K562 (cell line): ENCODE measurements around the gene RPS6KA2. TPM values are rescaled to one million over a fixed set of nuclear protein-coding genes. Genes with fewer than 3 reads are reported as not detected.

Source experiments
- ATAC-seq: fragments of 200-7000 bp; cut with Tn5 transposase; 3 replicates; pipeline ENCODE4 v1.9.1; 2020; ENCODE audit warnings: moderate library complexity
- BruUV-seq: library from RNA; stranded (reverse); fragments of 400-500 nt; replicated peaks from 2 replicates; lab custom pipeline; 2021; lab: Mats Ljungman, UMichigan
- CTCF ChIA-PET: fragments of 300-600 bp; formaldehyde crosslinking; extraction: SDS; loops from one replicate; lab custom pipeline; 2021; ENCODE audit warnings: low intra/inter-chr PET ratio; lab: Yijun Ruan, JAX
- POLR2A ChIA-PET: fragments of 300-600, 350-650 bp; sonication (Branson Sonifier 250); formaldehyde crosslinking; extraction: SDS; loops from one replicate; lab custom pipeline; 2021; ENCODE audit warnings: antibody characterized with exemption, inconsistent platforms; lab: Yijun Ruan, JAX
- DNase-seq, 4 experiments: peaks; one replicate each; pipeline versions ENCODE4 v3.0.0 to v3.0.0-alpha.2; 2011 to 2018; ENCODE audit warnings: low spot score in 3 of 4, mixed read lengths in 3 of 4; ENCODE audit errors: extremely low read depth in 1 of 4
- FAIRE-seq: peaks from 2 replicates; lab custom pipeline; 2011; peaks lifted over from hg19 to GRCh38; lab: Jason Lieb, UNC
- H2AFZ ChIP-seq: 2 replicates; pipeline ENCODE4 v1.6.0; 2011; ENCODE audit warnings: low read depth, low read length, control low read depth, inconsistent platforms
- H3K27ac ChIP-seq: fragments of 200-600 bp; 3 replicates; pipeline ENCODE4 v1.8.0; 2011; ENCODE audit warnings: low read depth, mild to moderate bottlenecking, control low read depth, inconsistent platforms, low read length, moderate library complexity, mixed read lengths; ENCODE audit errors: extremely low read depth
- H3K27me3 ChIP-seq, 2 experiments: fragments of 300-600 bp in 1 of 2; 2 replicates in 1 of 2; 3 replicates in 1 of 2; pipeline versions ENCODE4 v1.6.0 to v1.8.0; 2011; ENCODE audit warnings: inconsistent platforms in 2 of 2, low read length in 2 of 2, mild to moderate bottlenecking in 1 of 2, mixed read lengths in 1 of 2, moderate library complexity in 1 of 2; ENCODE audit not compliant: control insufficient read depth in 2 of 2, insufficient read depth in 2 of 2
- H3K36me3 ChIP-seq: fragments of 300-600 bp; 3 replicates; pipeline ENCODE4 v1.8.0; 2011; ENCODE audit warnings: mild to moderate bottlenecking, low read length, inconsistent platforms; ENCODE audit not compliant: control insufficient read depth, insufficient read depth
- H3K4me1 ChIP-seq, 2 experiments: fragments of 200-600 bp in 1 of 2; replicated peaks in 1 of 2; 2 replicates in 1 of 2; 3 replicates in 1 of 2; pipeline versions ENCODE4 v1.5.1 to v1.8.0; 2011; ENCODE audit warnings: inconsistent platforms in 2 of 2, low read length in 2 of 2, mild to moderate bottlenecking in 1 of 2, mixed read lengths in 1 of 2, moderate library complexity in 1 of 2; ENCODE audit not compliant: control insufficient read depth in 2 of 2, insufficient read depth in 2 of 2
- H3K4me2 ChIP-seq: 2 replicates; pipeline ENCODE4 v1.6.1; 2011; ENCODE audit warnings: low read length, control low read depth, inconsistent platforms, mixed read lengths; ENCODE audit not compliant: insufficient read depth
- H3K4me3 ChIP-seq: fragments of 200-600 bp; sonication (generic), shearing (Covaris generic); 2 replicates; pipeline ENCODE4 v1.5.1; 2016; ENCODE audit warnings: control low read depth, inconsistent platforms
- H3K79me2 ChIP-seq: fragments of 200-600 bp; 3 replicates; pipeline ENCODE4 v1.8.0; 2011; ENCODE audit warnings: low read length, inconsistent platforms; ENCODE audit not compliant: control insufficient read depth, insufficient read depth
- H3K9ac ChIP-seq, 2 experiments: 2 replicates each; pipeline versions ENCODE4 v1.6.0 to v1.6.1; 2011; ENCODE audit warnings: low read depth in 2 of 2, low read length in 2 of 2, control low read depth in 1 of 2, inconsistent platforms in 1 of 2, mild to moderate bottlenecking in 1 of 2, mixed read lengths in 1 of 2; ENCODE audit not compliant: insufficient read depth in 1 of 2
- H3K9me1 ChIP-seq: one replicate; pipeline ENCODE4 v1.6.0; 2011; ENCODE audit warnings: inconsistent platforms, mild to moderate bottlenecking, low read length, moderate library complexity; ENCODE audit not compliant: control insufficient read depth, insufficient read depth
- H3K9me3 ChIP-seq: replicated peaks from 2 replicates; pipeline ENCODE4 v1.5.1; 2011; ENCODE audit warnings: low read depth, low read length, inconsistent platforms; ENCODE audit not compliant: control insufficient read depth, insufficient read depth
- H4K20me1 ChIP-seq: replicated peaks from 2 replicates; pipeline ENCODE4 v1.6.1; 2011; ENCODE audit warnings: low read length, inconsistent platforms, mixed read lengths; ENCODE audit not compliant: control insufficient read depth, insufficient read depth
- CTCFL ChIP-seq: IDR thresholded peaks from 2 replicates; pipeline ENCODE4 v1.6.1; 2011; ENCODE audit warnings: borderline replicate concordance, low read depth, mild to moderate bottlenecking, moderate library complexity, low read length; ENCODE audit not compliant: insufficient read depth, poor library complexity, severe bottlenecking
- HINFP ChIP-seq: fragments of 450-650 bp; conservative IDR thresholded peaks from 2 replicates; pipeline ENCODE4 v1.6.1; 2016; ENCODE audit warnings: missing genetic modification characterization, low read depth, mild to moderate bottlenecking, control low read depth, missing compliant biosample characterization
- KLF6 ChIP-seq: fragments of 250-450 bp; sonication (Bioruptor Pico); IDR thresholded peaks from 2 replicates; pipeline ENCODE4 v1.4.0; 2020; ENCODE audit warnings: mild to moderate bottlenecking, moderate library complexity, borderline replicate concordance
- NR2C2 ChIP-seq, 2 experiments: fragments of 200-800 bp in 1 of 2; sonication (Bioruptor generic) in 1 of 2; sonication (generic) in 1 of 2; formaldehyde crosslinking in 1 of 2; IDR thresholded peaks; 2 replicates each; pipeline versions ENCODE4 v1.6.1 to v1.8.0; 2016 to 2022; ENCODE audit warnings: mild to moderate bottlenecking in 1 of 2, missing compliant biosample characterization in 1 of 2, missing genetic modification characterization in 1 of 2, missing genetic modification reagents in 1 of 2
- RBM17 ChIP-seq: fragments of 200-400 bp; formaldehyde crosslinking; IDR thresholded peaks from 2 replicates; pipeline ENCODE4 v1.6.1; 2017; ENCODE audit warnings: low read depth, mild to moderate bottlenecking, low read length, borderline replicate concordance
- TAF15 ChIP-seq: fragments of 200-400 bp; formaldehyde crosslinking; IDR thresholded peaks from 2 replicates; pipeline ENCODE4 v1.6.1; 2017; ENCODE audit warnings: mild to moderate bottlenecking, low read depth, low read length, moderate library complexity
- YY1 ChIP-seq, 3 experiments: IDR thresholded peaks; 2 replicates each; pipeline ENCODE4 v1.6.1; 2011; ENCODE audit warnings: low read length in 2 of 3, mild to moderate bottlenecking in 2 of 3, moderate library complexity in 2 of 3, borderline replicate concordance in 1 of 3, control low read depth in 1 of 3, low read depth in 1 of 3; ENCODE audit not compliant: insufficient read depth in 3 of 3, insufficient replicate concordance in 2 of 3, control insufficient read depth in 1 of 3, insufficient read length in 1 of 3; ENCODE audit errors: extremely low read depth in 1 of 3
- ZNF165 ChIP-seq: fragments of 250-450 bp; sonication (Bioruptor Pico); IDR thresholded peaks from 2 replicates; pipeline ENCODE4 v1.4.0; 2020; ENCODE audit warnings: borderline replicate concordance
- WGBS: fragments of 100-300 bp; shearing (Covaris generic); methylation state at CpG from one replicate; pipeline ENCODE4 v1.1.6; 2016; ENCODE audit warnings: low coverage, mixed read lengths; ENCODE audit not compliant: insufficient coverage; ENCODE audit errors: missing lambda C conversion rate; 5-methylcytosine and 5-hydroxymethylcytosine counted together
- in situ Hi-C: fragments of 300-500 bp; cut with MboI; formaldehyde crosslinking; loops from 4 replicates; pipeline ENCODE4 v1.15.0; 2018; ENCODE audit warnings: inconsistent platforms, mixed read lengths
- intact Hi-C: fragments of 100-400 bp; cut with micrococcal nuclease; formaldehyde crosslinking; loops from 2 replicates; pipeline ENCODE4 v1.14.2; 2022
- polyA plus RNA-seq, 8 experiments: library from polyadenylated mRNA; depleted of rRNA in 4 of 8; stranded (reverse) in 5 of 8; unstranded in 3 of 8; fragments of >200 nt; fragmentation: Nextera tagmentation in 2 of 8; fragmentation: Illumina TruSeq in 1 of 8; extraction: Ambion mirVana in 2 of 8; extraction: Trizol in 1 of 8; gene quantifications; 2 replicates each; pipeline versions ENCODE4 v1.2.1 to v1.2.3, GENCODE V29; 2011 to 2014; ENCODE audit warnings: inconsistent platforms in 1 of 8, missing spikeins in 1 of 8
- total RNA-seq, 7 experiments: library from RNA; depleted of rRNA in 6 of 7; stranded (reverse); fragments of >200 nt in 6 of 7; fragmentation: Illumina TruSeq in 2 of 7; extraction: Trizol in 2 of 7; gene quantifications; 2 replicates each; pipeline versions ENCODE4 v1.2.1 to v1.2.3, GENCODE V29; 2011 to 2021; ENCODE audit warnings: low replicate concordance in 1 of 7
- TF ChIP-seq, protein P1 (sequence below), 2 experiments: IDR thresholded peaks; 2 replicates each; pipeline ENCODE4 v1.6.1; 2011; ENCODE audit warnings: borderline replicate concordance in 1 of 2, control low read depth in 1 of 2, low read depth in 1 of 2, low read length in 1 of 2, mild to moderate bottlenecking in 1 of 2, mixed read lengths in 1 of 2, moderate library complexity in 1 of 2; ENCODE audit not compliant: insufficient read depth in 1 of 2, insufficient read length in 1 of 2, poor library complexity in 1 of 2, severe bottlenecking in 1 of 2; ENCODE audit errors: extremely low read depth in 1 of 2

RPS6KA2 gene
- total and polyA plus RNA-seq, 9 of the 15 experiments (the other 6 are each of a cell fraction or from before 2014, with no cell fraction given): 0.29 to 1.00 (median 0.53) TPM

GRCh38 chr6:166483026-166483425 lies 144.0 kb downstream of the RPS6KA2 start:
- Histone ChIP-seq H3K4me3 (no peak overlapping the region), H3K27me3 (peaks cover 28 to 69% of the 10 kb centered on the region in 2 experiments; a peak in 4 of 5 replicates), H3K4me1 (peaks cover 0 to 1% of the 10 kb centered on the region in 2 experiments; a peak in 1 of 5 replicates), H3K9me1 (peaks cover 5% of the 10 kb centered on the region), H2AFZ (no peak overlapping the region), H3K9me3 (no peaks in the 10 kb centered on the region), H3K36me3 (no peaks in the 10 kb centered on the region), H3K27ac (no peak overlapping the region), H4K20me1 (no peaks in the 10 kb centered on the region; the same call in 1 of the 2 replicates), H3K9ac (no peak overlapping the region), H3K4me2 (no peak overlapping the region), H3K79me2 (no peaks in the 10 kb centered on the region)
- CTCF ChIA-PET: no interaction called here
- no TSS peak for BruUV-seq
- 0% methylated on average over 10 of the region's 10 CpGs for WGBS
- no peak for DNase-seq
- POLR2A ChIA-PET: no interaction called here
- in situ Hi-C loops (no loop called here), intact Hi-C loops (no loop called here)
- no peak for ATAC-seq
- TF ChIP-seq RBM17: no peak
- no peak for TF ChIP-seq NR2C2 (CRISPR knock-in tag; IDR thresholded peaks at IDR 0.05)
- no peak for TF ChIP-seq NR2C2 (tag; IDR thresholded peaks at IDR 0.05)
- no peak for TF ChIP-seq ZNF165 (CRISPR knock-in tag)
- TF ChIP-seq HINFP (tag): no peak
- no peak for TF ChIP-seq TAF15
- no peak for TF ChIP-seq CTCFL
- no peak for TF ChIP-seq KLF6 (CRISPR knock-in tag)
- TF ChIP-seq, protein P1, sequence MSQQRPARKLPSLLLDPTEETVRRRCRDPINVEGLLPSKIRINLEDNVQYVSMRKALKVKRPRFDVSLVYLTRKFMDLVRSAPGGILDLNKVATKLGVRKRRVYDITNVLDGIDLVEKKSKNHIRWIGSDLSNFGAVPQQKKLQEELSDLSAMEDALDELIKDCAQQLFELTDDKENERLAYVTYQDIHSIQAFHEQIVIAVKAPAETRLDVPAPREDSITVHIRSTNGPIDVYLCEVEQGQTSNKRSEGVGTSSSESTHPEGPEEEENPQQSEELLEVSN (IDR thresholded peaks at IDR 0.05; ENCODE audit: borderline replicate concordance in 1 of 2, extremely low read depth in 1 of 2, insufficient read depth in 1 of 2, insufficient read length in 1 of 2, low read depth in 1 of 2, low read length in 1 of 2, poor library complexity in 1 of 2, severe bottlenecking in 1 of 2): no peak
- no peak for TF ChIP-seq YY1 (IDR thresholded peaks at IDR 0.05; ENCODE audit: borderline replicate concordance in 1 of 3, control insufficient read depth in 1 of 3, extremely low read depth in 1 of 3, insufficient read depth in 3 of 3, insufficient read length in 1 of 3, insufficient replicate concordance in 2 of 3, low read depth in 1 of 3, low read length in 2 of 3)
- FAIRE-seq: no peak
